ENCODE data around the gene ACADM. TPM values are rescaled to one million over a fixed set of nuclear protein-coding genes. Genes with fewer than 3 reads are reported as not detected.
"Not testable (repeated sequence)": the region's sequence is repeated elsewhere in the genome, so short reads cannot be mapped to it uniquely, and the experiment has no call there.

Gene ACADM
- total and polyA plus RNA-seq, 8 donors = 9.8 to 33.5 (median 26.2) TPM

- intact Hi-C loops (cut with DNase I) = no loop called here
- Histone ChIP-seq H3K27me3 (no peaks in the 10 kb centered on the region), H3K4me3 (no peak overlapping the region), H3K4me1 (no peaks in the 10 kb centered on the region), H3K27ac (no peak overlapping the region), H3K36me3 (no peaks in the 10 kb centered on the region), H3K9me3 (no peaks in the 10 kb centered on the region)
- FAIRE-seq (no peak), DNase-seq (no peak), ATAC-seq (no peak)
- TF ChIP-seq, protein P1, sequence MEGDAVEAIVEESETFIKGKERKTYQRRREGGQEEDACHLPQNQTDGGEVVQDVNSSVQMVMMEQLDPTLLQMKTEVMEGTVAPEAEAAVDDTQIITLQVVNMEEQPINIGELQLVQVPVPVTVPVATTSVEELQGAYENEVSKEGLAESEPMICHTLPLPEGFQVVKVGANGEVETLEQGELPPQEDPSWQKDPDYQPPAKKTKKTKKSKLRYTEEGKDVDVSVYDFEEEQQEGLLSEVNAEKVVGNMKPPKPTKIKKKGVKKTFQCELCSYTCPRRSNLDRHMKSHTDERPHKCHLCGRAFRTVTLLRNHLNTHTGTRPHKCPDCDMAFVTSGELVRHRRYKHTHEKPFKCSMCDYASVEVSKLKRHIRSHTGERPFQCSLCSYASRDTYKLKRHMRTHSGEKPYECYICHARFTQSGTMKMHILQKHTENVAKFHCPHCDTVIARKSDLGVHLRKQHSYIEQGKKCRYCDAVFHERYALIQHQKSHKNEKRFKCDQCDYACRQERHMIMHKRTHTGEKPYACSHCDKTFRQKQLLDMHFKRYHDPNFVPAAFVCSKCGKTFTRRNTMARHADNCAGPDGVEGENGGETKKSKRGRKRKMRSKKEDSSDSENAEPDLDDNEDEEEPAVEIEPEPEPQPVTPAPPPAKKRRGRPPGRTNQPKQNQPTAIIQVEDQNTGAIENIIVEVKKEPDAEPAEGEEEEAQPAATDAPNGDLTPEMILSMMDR (IDR thresholded peaks at IDR 0.05) = no peak
- 63 to 91% methylated on average over 1 of the region's 1 CpG for WGBS, 2 donors
Measured at GRCh38 chr1:75768016-75768415, 43.5 kb downstream of the ACADM start.

DNA sequence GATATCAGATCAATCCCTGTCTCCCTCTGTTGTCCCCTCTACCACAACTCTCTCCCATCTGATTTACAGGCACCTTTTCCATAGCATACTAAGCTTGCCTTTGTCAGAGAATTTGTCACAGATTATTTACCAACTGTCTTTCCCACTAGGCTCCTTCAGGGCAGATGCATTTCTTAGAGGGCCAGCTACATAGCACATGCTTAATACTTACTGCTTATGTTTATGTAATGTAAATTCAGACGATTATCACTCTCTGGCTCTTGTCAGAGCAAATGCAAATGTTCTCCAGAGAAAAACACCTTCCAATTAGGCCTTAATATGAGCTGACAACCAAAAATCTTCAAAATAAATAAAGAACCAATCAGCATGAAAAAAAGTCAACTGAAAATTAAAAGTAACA, 46.3 kb downstream of the ACADM start:
- no peak for ATAC-seq
- H3K27ac ChIP-seq = no peak overlapping the region
- no peaks in the 10 kb centered on the region for H3K4me1 ChIP-seq
- TF ChIP-seq, protein P1 (IDR thresholded peaks at IDR 0.05) = no peak
- intact Hi-C loops (cut with DNase I) = no loop called here
- no peaks in the 10 kb centered on the region for H3K36me3 ChIP-seq
- H3K9me3 ChIP-seq = no peaks in the 10 kb centered on the region
- FAIRE-seq = no peak
- no peak for DNase-seq
- H3K27me3 ChIP-seq = no peaks in the 10 kb centered on the region
- 51 to 56% methylated on average over 1 of the region's 1 CpG for WGBS, 2 donors
- H3K4me3 ChIP-seq = no peak overlapping the region

GRCh38 chr1:75771978-75772377, 47.5 kb downstream of the ACADM start:
- Histone ChIP-seq H3K27ac (no peak overlapping the region), H3K4me1 (no peaks in the 10 kb centered on the region), H3K36me3 (no peaks in the 10 kb centered on the region), H3K4me3 (no peak overlapping the region), H3K27me3 (no peaks in the 10 kb centered on the region), H3K9me3 (no peaks in the 10 kb centered on the region)
- FAIRE-seq (no peak), DNase-seq (no peak), ATAC-seq (no peak)
- intact Hi-C loops (cut with DNase I) = no loop called here
- WGBS, 2 donors = 51 to 61% methylated on average over 3 of the region's 3 CpGs
- TF ChIP-seq, protein P1 (IDR thresholded peaks at IDR 0.05) = no peak

DNA sequence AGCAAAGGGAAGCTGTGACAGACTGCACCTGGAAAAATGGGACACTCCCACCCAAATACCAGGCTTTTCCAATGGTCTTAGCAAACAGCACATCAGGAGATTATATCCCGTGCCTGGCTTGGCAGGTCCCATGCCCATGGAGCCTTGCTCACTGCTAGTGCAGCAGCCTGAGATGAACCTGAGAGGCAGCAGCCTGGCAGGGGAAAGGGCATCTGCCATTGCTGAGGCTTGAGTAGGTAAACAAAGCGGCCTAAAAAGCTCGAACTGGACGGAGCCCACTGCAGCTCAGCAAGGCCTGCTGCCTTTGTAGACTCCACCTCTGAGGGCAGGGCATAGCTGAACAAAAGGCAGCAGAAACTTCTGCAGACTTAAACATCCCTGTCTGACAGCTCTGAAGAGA, 53.3 kb downstream of the ACADM start:
- ATAC-seq; H3K27me3 ChIP-seq; DNase-seq; H3K9me3 ChIP-seq; H3K4me3 ChIP-seq; H3K36me3 ChIP-seq; H3K27ac ChIP-seq; intact Hi-C loops (cut with DNase I); H3K4me1 ChIP-seq; FAIRE-seq: not testable (repeated sequence)
- WGBS, 2 donors = 88 to 90% methylated on average over 4 of the region's 4 CpGs

GRCh38 chr1:75778694-75779093, 54.2 kb downstream of the ACADM start:
- not testable (repeated sequence) for ATAC-seq
- WGBS, 2 donors = 79 to 91% methylated on average over 5 of the region's 5 CpGs

DNA sequence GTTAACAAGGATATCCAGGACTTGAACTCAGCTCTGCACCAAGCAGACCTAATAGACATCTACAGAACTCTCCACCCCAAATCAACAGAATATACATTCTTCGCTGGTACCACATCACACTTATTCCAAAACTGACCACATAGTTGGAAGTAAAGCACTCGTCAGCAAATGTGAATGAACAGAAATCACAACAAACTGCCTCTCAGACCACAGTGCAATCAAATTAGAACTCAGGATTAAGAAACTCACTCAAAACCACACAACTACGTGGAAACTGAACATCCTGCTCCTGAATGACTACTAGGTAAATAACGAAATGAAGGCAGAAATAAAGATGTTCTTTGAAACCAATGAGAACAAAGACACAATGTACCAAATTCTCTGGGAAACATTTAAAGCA, 55.7 kb downstream of the ACADM start:
- H3K27ac ChIP-seq; H3K36me3 ChIP-seq; H3K9me3 ChIP-seq; FAIRE-seq; intact Hi-C loops (cut with DNase I); DNase-seq; H3K27me3 ChIP-seq; ATAC-seq; H3K4me3 ChIP-seq; H3K4me1 ChIP-seq: not testable (repeated sequence)
- 56 to 69% methylated on average over 4 of the region's 4 CpGs for WGBS, 2 donors

More at GRCh38 chr1:75778694-75779093, 54.2 kb downstream of the ACADM start:
- H3K36me3 ChIP-seq; intact Hi-C loops (cut with DNase I); H3K4me1 ChIP-seq; H3K4me3 ChIP-seq; H3K27me3 ChIP-seq; H3K9me3 ChIP-seq; DNase-seq; FAIRE-seq; H3K27ac ChIP-seq: not testable (repeated sequence)

GRCh38 chr1:75783920-75784319, 59.4 kb downstream of the ACADM start:
- DNase-seq; ATAC-seq; H3K9me3 ChIP-seq; FAIRE-seq; H3K27me3 ChIP-seq; H3K4me3 ChIP-seq; H3K36me3 ChIP-seq; intact Hi-C loops (cut with DNase I); H3K27ac ChIP-seq: not testable (repeated sequence)
- WGBS, 2 donors = 92 to 96% methylated on average over 4 of the region's 4 CpGs
- H3K4me1 ChIP-seq = peaks cover 10 to 21% (median 12%) of the 10 kb centered on the region in 3 donors
